Esophagus muscularis mucosa (tissue), 4 donors: Measurements from ENCODE around the gene CCDC88A. TPM values are rescaled to one million over a fixed set of nuclear protein-coding genes. Genes with fewer than 3 reads are reported as not detected.
"Not testable (repeated sequence)": the region's sequence is repeated elsewhere in the genome, so short reads cannot be mapped to it uniquely, and the experiment has no call there.

Source experiments
- DNase-seq: peaks from one replicate; pipeline ENCODE4 v3.0.0-alpha.2; 2017; ENCODE audit errors: extremely low spot score
- H3K27ac ChIP-seq, 4 donors: fragments of 200-600 bp; sonication (generic); replicated peaks in 1 of 4; 1 replicate in 3 of 4; 2 replicates in 1 of 4; pipeline ENCODE4 v1.5.1; 2016 to 2019; ENCODE audit warnings: mild to moderate bottlenecking in 1 of 4
- H3K27me3 ChIP-seq, 4 donors: fragments of 200-600 bp; sonication (generic); one replicate each; pipeline versions ENCODE4 v1.5.1 to v1.6.0; 2016 to 2019
- H3K36me3 ChIP-seq, 4 donors: fragments of 200-600 bp; sonication (generic); one replicate each; pipeline ENCODE4 v1.5.1; 2016 to 2019
- H3K4me1 ChIP-seq, 4 donors: fragments of 200-600 bp; sonication (generic); one replicate each; pipeline ENCODE4 v1.5.1; 2016 to 2019
- H3K4me3 ChIP-seq, 4 donors: fragments of 200-600 bp; sonication (generic); 1 replicate in 2 of 4; 2 replicates in 2 of 4; pipeline ENCODE4 v1.5.1; 2016 to 2019; ENCODE audit warnings: mild to moderate bottlenecking in 4 of 4, moderate library complexity in 1 of 4
- H3K9me3 ChIP-seq, 4 donors: fragments of 200-600 bp; sonication (generic); 1 replicate in 3 of 4; 2 replicates in 1 of 4; pipeline ENCODE4 v1.5.1; 2016 to 2019
- EP300 ChIP-seq: sonication (generic); formaldehyde crosslinking; IDR thresholded peaks from one replicate; pipeline ENCODE4 v1.6.1; 2017; ENCODE audit warnings: antibody characterized with exemption
- POLR2A ChIP-seq: fragments of 450-650 bp; IDR thresholded peaks from one replicate; pipeline ENCODE4 v1.6.1; 2017; ENCODE audit warnings: antibody characterized with exemption, moderate library complexity, mild to moderate bottlenecking, low read depth
- POLR2AphosphoS5 ChIP-seq, 2 donors: sonication (generic); formaldehyde crosslinking; IDR thresholded peaks; one replicate each; pipeline ENCODE4 v1.6.1; 2017; ENCODE audit warnings: antibody characterized with exemption in 2 of 2
- WGBS: methylation state at CpG from one replicate; pipeline ENCODE4 v1.1.5; 2018; 5-methylcytosine and 5-hydroxymethylcytosine counted together
- intact Hi-C: fragments of 100-400 bp; cut with DNase I; formaldehyde crosslinking; loops from one replicate; pipeline ENCODE4 v1.15.1; 2023
- total RNA-seq, 4 donors: library from RNA; depleted of rRNA; stranded (reverse); fragments of >200 nt; gene quantifications; one replicate each; pipeline versions ENCODE4 v1.1.0 to v1.2.1, GENCODE V29; 2016
- TF ChIP-seq, protein P1 (sequence below), 3 experiments: fragments of 200-600 bp in 2 of 3; fragments of 450-650 bp in 1 of 3; sonication (generic) in 2 of 3; IDR thresholded peaks; one replicate each; pipeline ENCODE4 v1.5.1; 2017 to 2019; ENCODE audit warnings: antibody characterized with exemption in 3 of 3, mild to moderate bottlenecking in 2 of 3, moderate library complexity in 1 of 3

Gene CCDC88A
- total RNA-seq, 4 donors from 2014 or later: 29.7 to 58.6 (median 38.5) TPM

DNA sequence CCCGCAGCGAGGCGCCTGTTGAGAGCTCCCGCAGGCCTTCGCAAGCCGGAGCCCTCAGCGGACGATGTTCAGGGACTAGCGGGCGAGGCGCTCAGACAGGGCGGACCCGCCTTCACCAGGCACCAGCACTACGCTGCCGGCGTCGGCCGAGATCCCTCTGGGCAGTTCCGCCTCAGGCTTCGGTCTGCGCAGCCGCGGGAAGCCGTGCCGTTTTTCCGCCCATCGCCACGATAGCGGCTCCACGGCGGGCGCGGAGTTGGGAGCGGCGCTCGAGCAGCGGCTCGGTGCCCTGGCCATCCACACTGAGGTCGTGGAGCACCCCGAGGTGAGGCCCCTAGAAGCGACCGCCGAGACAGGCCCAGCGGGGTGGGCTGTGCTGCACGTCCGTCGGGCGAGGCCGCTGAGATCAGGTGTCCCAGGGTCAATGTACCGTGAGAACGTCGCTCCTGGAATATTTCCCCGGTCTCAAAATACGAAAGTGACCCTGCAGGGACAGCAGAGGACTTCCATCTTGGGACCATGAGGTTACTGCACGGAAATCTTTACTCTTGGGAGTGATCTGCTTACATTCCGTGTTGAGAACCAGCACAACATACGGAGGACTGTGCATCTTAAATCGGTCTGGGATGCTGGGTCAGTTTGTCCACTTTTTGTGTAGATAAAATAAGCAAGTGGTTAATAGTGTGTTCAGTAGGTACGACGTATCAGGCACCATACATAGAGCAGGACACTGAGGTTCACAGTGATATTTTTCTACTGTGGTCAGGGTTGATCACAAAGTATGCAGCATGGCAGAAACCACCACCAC is 137.3 kb downstream of the CCDC88A start:
- Histone ChIP-seq H3K27me3 (peaks cover 0 to 11% (median 0%) of the 10 kb centered on the region in 4 donors), H3K4me1 (peaks cover 16 to 34% (median 27%) of the 10 kb centered on the region in 4 donors), H3K4me3 (peak overlapping the region; percentile 66 to 87 (median 71)), H3K36me3 (peaks cover 0 to 4% (median 0%) of the 10 kb centered on the region in 4 donors), H3K9me3 (no peaks in the 10 kb centered on the region), H3K27ac (peak overlapping the region; percentile 87 to 94 (median 88))
- no peak for TF ChIP-seq POLR2A
- peak; percentile 88 for TF ChIP-seq POLR2AphosphoS5 (IDR thresholded peaks at IDR 0.05)
- 3% methylated on average over 40 of the region's 60 CpGs for WGBS
- DNase-seq: peak; percentile 93
- intact Hi-C loops: no loop called here

DNA sequence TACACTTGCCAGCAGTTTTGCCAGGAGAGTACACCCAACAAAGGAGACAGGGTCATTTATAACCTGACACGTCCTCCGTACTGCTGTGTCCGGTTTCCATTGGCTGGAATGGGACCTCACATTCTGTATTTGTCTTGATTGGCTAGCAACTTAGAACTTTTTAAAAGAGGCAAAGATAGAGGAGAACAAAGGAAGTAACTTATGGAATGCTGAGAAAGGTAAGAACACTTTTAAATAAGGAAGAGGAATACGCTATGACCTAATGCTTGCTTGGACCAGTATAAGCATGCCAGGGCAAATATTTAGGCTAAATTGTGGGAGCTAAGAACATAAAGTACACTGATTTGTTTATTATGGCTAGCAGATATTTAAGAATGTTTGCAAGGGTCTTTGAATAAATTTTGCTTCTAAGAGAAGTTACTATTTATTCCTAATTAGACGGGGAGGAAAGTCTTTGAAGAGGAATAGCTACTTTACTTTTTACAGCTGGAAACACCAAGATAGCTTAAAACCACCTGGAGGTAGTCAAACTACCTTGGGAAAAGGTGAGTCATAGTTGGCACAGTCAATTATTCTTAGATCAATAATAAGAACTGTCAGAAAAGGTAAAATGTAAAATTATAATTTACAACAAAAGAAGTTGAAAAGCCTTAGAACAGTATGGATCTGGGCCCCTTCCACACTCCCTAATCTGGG is 138.7 kb downstream of the CCDC88A start:
- Histone ChIP-seq H3K4me1 (peaks cover 16 to 34% (median 27%) of the 10 kb centered on the region in 4 donors), H3K27me3 (peaks cover 0 to 11% (median 0%) of the 10 kb centered on the region in 4 donors), H3K4me3 (peak overlapping the region in 1 of 4 donors; percentile 87), H3K27ac (peak overlapping the region in 3 of 4 donors; percentile 87 to 94 (median 89))
- 92% methylated on average over 5 of the region's 5 CpGs for WGBS
- intact Hi-C loops, H3K36me3 ChIP-seq, DNase-seq, H3K9me3 ChIP-seq: not testable (repeated sequence)

DNA sequence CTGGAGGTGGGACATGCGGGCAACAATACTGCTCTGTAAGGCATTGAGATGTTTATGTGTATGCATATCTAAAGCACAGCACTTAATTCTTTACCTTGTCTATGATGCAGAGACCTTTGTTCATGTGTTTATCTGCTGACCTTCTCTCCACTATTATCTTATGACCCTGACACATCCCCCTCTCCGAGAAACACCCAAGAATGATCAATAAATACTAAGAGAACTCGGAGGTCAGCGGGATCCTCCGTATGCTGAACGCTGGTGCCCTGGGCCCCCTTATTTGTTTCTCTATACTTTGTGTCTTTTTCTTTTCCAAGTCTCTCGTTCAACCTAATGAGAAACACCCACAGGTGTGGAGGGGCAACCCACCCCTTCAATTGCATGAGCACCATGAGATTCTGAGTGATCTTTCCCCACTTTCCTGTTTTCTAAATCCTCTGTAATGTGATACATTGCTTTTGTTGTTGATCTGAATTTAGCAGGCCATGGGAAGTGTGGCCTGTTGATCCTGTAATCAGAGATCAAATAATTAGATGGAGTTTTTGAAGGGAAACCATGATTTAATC is 139.7 kb downstream of the CCDC88A start:
- WGBS: 51% methylated on average over 7 of the region's 7 CpGs
- H3K9me3 ChIP-seq, intact Hi-C loops, H3K36me3 ChIP-seq, H3K4me3 ChIP-seq, H3K27ac ChIP-seq, DNase-seq: not testable (repeated sequence)
- H3K4me1 ChIP-seq: peaks cover 16 to 31% (median 25%) of the 10 kb centered on the region in 4 donors
- H3K27me3 ChIP-seq: peaks cover 0 to 11% (median 0%) of the 10 kb centered on the region in 4 donors

DNA sequence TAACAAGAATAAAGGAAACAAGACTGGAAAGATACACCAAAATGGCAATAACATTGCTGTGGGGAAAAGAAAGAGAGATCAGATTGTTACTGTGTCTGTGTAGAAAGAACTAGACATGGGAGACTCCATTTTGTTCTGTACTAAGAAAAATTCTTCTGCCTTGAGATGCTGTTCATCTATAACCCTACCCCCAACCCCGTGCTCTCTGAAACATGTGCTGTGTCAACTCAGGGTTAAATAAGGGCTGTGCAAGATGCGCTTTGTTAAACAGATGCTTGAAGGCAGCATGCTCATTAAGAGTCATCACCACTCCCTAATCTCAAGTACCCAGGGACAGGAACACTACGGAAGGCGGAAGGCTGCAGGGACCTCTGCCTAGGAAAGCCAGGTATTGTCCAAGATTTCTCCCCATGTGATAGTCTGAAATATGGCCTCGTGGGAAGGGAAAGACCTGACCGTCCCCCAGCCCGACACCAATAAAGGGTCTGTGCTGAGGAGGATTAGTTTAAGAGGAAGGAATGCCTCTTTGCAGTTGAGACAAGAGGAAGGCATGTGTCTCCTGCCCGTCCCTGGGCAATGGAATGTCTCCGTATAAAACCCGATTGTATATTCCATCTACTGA is 140.3 kb downstream of the CCDC88A start:
- Histone ChIP-seq H3K4me1 (peaks cover 14 to 24% (median 20%) of the 10 kb centered on the region in 4 donors), H3K27me3 (peaks cover 0 to 11% (median 0%) of the 10 kb centered on the region in 4 donors)
- H3K27ac ChIP-seq, DNase-seq, H3K9me3 ChIP-seq, intact Hi-C loops, H3K4me3 ChIP-seq, H3K36me3 ChIP-seq: not testable (repeated sequence)
- WGBS: 53% methylated on average over 10 of the region's 10 CpGs

DNA sequence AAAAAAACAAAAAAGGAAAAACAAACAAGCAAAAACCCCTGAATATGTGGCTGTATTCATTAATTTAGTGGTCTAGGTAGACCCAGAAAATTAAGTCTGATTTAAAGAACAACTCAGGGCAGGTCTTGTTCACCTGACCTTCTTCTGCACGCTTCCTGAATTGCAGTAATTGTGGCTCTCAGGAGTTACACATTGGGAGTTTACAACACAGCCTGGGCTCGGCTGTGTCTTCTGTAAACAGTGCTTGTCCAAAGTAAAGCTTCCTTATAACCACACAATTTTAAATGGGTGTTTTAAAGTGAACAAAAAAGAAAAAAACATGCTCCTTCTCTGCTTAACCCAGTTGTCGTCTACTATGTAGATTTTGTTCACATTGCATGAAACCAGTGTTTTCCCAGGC is 142.3 kb downstream of the CCDC88A start:
- DNase-seq: no peak
- intact Hi-C loops: no loop called here
- 67% methylated on average over 3 of the region's 3 CpGs for WGBS
- Histone ChIP-seq H3K27ac (no peak overlapping the region), H3K36me3 (no peaks in the 10 kb centered on the region), H3K9me3 (no peaks in the 10 kb centered on the region), H3K27me3 (peaks cover 0 to 11% (median 0%) of the 10 kb centered on the region in 4 donors), H3K4me1 (peaks cover 0 to 7% (median 3%) of the 10 kb centered on the region in 4 donors), H3K4me3 (no peak overlapping the region)
- TF ChIP-seq POLR2A: no peak
- no peak for TF ChIP-seq EP300
- TF ChIP-seq POLR2AphosphoS5 (IDR thresholded peaks at IDR 0.05): no peak
- TF ChIP-seq, protein P1, sequence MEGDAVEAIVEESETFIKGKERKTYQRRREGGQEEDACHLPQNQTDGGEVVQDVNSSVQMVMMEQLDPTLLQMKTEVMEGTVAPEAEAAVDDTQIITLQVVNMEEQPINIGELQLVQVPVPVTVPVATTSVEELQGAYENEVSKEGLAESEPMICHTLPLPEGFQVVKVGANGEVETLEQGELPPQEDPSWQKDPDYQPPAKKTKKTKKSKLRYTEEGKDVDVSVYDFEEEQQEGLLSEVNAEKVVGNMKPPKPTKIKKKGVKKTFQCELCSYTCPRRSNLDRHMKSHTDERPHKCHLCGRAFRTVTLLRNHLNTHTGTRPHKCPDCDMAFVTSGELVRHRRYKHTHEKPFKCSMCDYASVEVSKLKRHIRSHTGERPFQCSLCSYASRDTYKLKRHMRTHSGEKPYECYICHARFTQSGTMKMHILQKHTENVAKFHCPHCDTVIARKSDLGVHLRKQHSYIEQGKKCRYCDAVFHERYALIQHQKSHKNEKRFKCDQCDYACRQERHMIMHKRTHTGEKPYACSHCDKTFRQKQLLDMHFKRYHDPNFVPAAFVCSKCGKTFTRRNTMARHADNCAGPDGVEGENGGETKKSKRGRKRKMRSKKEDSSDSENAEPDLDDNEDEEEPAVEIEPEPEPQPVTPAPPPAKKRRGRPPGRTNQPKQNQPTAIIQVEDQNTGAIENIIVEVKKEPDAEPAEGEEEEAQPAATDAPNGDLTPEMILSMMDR (IDR thresholded peaks at IDR 0.05): no peak

DNA sequence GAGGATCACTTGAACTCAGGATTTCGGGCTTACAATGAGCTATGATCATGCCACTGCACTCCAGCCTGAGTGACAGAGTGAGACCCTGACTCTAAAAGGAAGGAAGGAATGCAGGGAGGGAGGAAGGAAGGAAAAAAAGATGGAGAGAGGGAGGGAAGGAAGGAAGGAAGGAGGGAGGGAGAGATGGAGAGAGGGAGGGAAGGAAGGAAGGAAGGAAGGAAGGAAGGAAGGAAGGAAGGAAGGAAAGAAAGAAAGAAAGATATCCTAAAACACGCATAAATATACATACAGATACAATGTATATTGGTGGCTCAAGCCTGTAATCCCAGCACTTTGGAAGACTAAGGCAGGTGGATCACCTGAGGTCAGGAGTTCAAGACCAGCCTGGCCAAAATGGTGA is 145.3 kb downstream of the CCDC88A start:
- intact Hi-C loops, H3K27ac ChIP-seq, H3K4me3 ChIP-seq, H3K9me3 ChIP-seq, H3K36me3 ChIP-seq, DNase-seq: not testable (repeated sequence)
- peaks cover 5 to 10% (median 9%) of the 10 kb centered on the region in 4 donors for H3K4me1 ChIP-seq
- peaks cover 0 to 11% (median 0%) of the 10 kb centered on the region in 4 donors for H3K27me3 ChIP-seq
- WGBS: 90% methylated on average over 2 of the region's 2 CpGs
